A549 (cell line): ENCODE data around the gene CHN1.

Experiments
- CTCF ChIP-seq: fragments of >200 bp; sonication (Bioruptor Twin); formaldehyde crosslinking; IDR thresholded peaks from 3 replicates; pipeline ENCODE4 v1.5.1; 2016
- FOSL2 ChIP-seq, 2 experiments: fragments of 450-650 bp in 1 of 2; fragments of >200 bp in 1 of 2; sonication (Bioruptor Twin) in 1 of 2; formaldehyde crosslinking; IDR thresholded peaks; 2 replicates each; pipeline versions ENCODE4 v1.5.0 to v1.6.1; 2016 to 2020; ENCODE audit warnings: mild to moderate bottlenecking in 1 of 2, moderate library complexity in 1 of 2

GRCh38 chr2:174771631-174772471, 233.3 kb downstream of the CHN1 start:
- peak; percentile 93 for TF ChIP-seq CTCF
- no peak for TF ChIP-seq FOSL2 (IDR thresholded peaks at IDR 0.05)
- no peak for TF ChIP-seq FOSL2 (CRISPR knock-in tag; IDR thresholded peaks at IDR 0.05)
